SK-N-SH (cell line): ENCODE data around the gene AGAP1. TPM values are rescaled to one million over a fixed set of nuclear protein-coding genes. Genes with fewer than 3 reads are reported as not detected.

Experiments
- CTCF ChIA-PET: fragments of 300-600, 350-600 bp; formaldehyde crosslinking; extraction: SDS; loops from one replicate; lab custom pipeline; 2021; lab: Yijun Ruan, JAX
- POLR2A ChIA-PET: fragments of 350-600 bp; sonication (Branson Sonifier 250); formaldehyde crosslinking; extraction: SDS; loops from one replicate; lab custom pipeline; 2020; ENCODE audit warnings: antibody characterized with exemption, inconsistent platforms; lab: Yijun Ruan, JAX
- DNase-seq: peaks from one replicate; pipeline ENCODE4 v3.0.0; 2012
- H2AFZ ChIP-seq: fragments of 200-600 bp; sonication (generic); 2 replicates; pipeline ENCODE4 v1.8.1; 2016; ENCODE audit warnings: antibody characterized with exemption, mild to moderate bottlenecking, low read depth
- H3F3A ChIP-seq: fragments of 200-600 bp; sonication (generic); replicated peaks from 2 replicates; pipeline ENCODE3; 2016; ENCODE audit warnings: antibody characterized with exemption, mild to moderate bottlenecking; ENCODE audit not compliant: insufficient read depth
- H3K27ac ChIP-seq, 2 experiments: fragments of 200-500 bp in 1 of 2; fragments of 200-600 bp in 1 of 2; sonication (Bioruptor generic) in 1 of 2; sonication (generic), shearing (Covaris generic) in 1 of 2; 2 replicates each; pipeline versions ENCODE4 v1.5.1 to v1.6.1; 2014 to 2016; ENCODE audit warnings: low read depth in 2 of 2, inconsistent platforms in 1 of 2, low read length in 1 of 2, mild to moderate bottlenecking in 1 of 2, mixed read lengths in 1 of 2
- H3K27me3 ChIP-seq: fragments of 200-600 bp; sonication (generic), shearing (Covaris generic); 2 replicates; pipeline ENCODE4 v1.6.1; 2016; ENCODE audit warnings: mixed run types; ENCODE audit not compliant: insufficient read depth
- H3K36me3 ChIP-seq, 2 experiments: fragments of 200-500 bp in 1 of 2; fragments of 200-600 bp in 1 of 2; sonication (Bioruptor generic) in 1 of 2; sonication (generic) in 1 of 2; replicated peaks in 1 of 2; 2 replicates each; pipeline versions ENCODE3 to v1.5.1; 2014 to 2016; ENCODE audit warnings: low read length in 1 of 2, mild to moderate bottlenecking in 1 of 2; ENCODE audit not compliant: insufficient read depth in 2 of 2, control insufficient read depth in 1 of 2
- H3K4me1 ChIP-seq, 2 experiments: fragments of 200-500 bp in 1 of 2; fragments of 200-600 bp in 1 of 2; sonication (Bioruptor generic) in 1 of 2; sonication (generic), shearing (Covaris generic) in 1 of 2; 2 replicates each; pipeline versions ENCODE4 v1.5.1 to v1.6.1; 2014 to 2016; ENCODE audit warnings: low read depth in 1 of 2, low read length in 1 of 2, mixed run types in 1 of 2; ENCODE audit not compliant: insufficient read depth in 2 of 2, control insufficient read depth in 1 of 2
- H3K4me2 ChIP-seq: fragments of 200-600 bp; sonication (generic), shearing (Covaris generic); 2 replicates; pipeline ENCODE4 v1.6.1; 2017; ENCODE audit warnings: mixed run types
- H3K4me3 ChIP-seq, 2 experiments: fragments of 200-500 bp in 1 of 2; fragments of 200-600 bp in 1 of 2; sonication (Bioruptor generic) in 1 of 2; sonication (generic), shearing (Covaris generic) in 1 of 2; 2 replicates each; pipeline versions ENCODE4 v1.5.1 to v1.8.1; 2014 to 2016; ENCODE audit warnings: low read depth in 2 of 2, inconsistent platforms in 1 of 2, low read length in 1 of 2, mild to moderate bottlenecking in 1 of 2, mixed read lengths in 1 of 2, moderate library complexity in 1 of 2
- H3K79me2 ChIP-seq: fragments of 200-600 bp; sonication (generic); 2 replicates; pipeline ENCODE4 v1.8.1; 2017; ENCODE audit warnings: mild to moderate bottlenecking; ENCODE audit not compliant: insufficient read depth
- H3K9ac ChIP-seq: fragments of 200-600 bp; sonication (generic); 2 replicates; pipeline ENCODE4 v1.6.1; 2017; ENCODE audit warnings: mixed run types
- H3K9me2 ChIP-seq: fragments of 200-600 bp; sonication (generic); 2 replicates; pipeline ENCODE4 v1.6.1; 2017; ENCODE audit warnings: mixed run types
- H3K9me3 ChIP-seq: fragments of 200-600 bp; sonication (generic); 2 replicates; pipeline ENCODE4 v1.6.1; 2017; ENCODE audit warnings: mixed run types, mild to moderate bottlenecking, moderate library complexity
- H4K20me1 ChIP-seq: fragments of 200-600 bp; sonication (generic); 2 replicates; pipeline ENCODE4 v1.6.1; 2017; ENCODE audit warnings: mild to moderate bottlenecking, mixed run types; ENCODE audit not compliant: insufficient read depth
- ELF1 ChIP-seq: IDR thresholded peaks from 2 replicates; pipeline ENCODE4 v1.4.0; 2012
- EP300 ChIP-seq, 2 experiments: IDR thresholded peaks; 2 replicates each; pipeline versions ENCODE4 v1.4.0 to v1.6.1; 2012; ENCODE audit warnings: borderline replicate concordance in 1 of 2, low read depth in 1 of 2, low read length in 1 of 2
- EZH2phosphoT487 ChIP-seq: fragments of 200-600 bp; sonication (generic); IDR thresholded peaks from 2 replicates; pipeline ENCODE4 v1.6.1; 2017; ENCODE audit warnings: low read depth, mixed run types, mild to moderate bottlenecking, antibody characterized with exemption, moderate library complexity, borderline replicate concordance
- FOSL2 ChIP-seq: IDR thresholded peaks from 2 replicates; pipeline ENCODE4 v1.4.0; 2012; ENCODE audit warnings: low read depth, mild to moderate bottlenecking, moderate library complexity, borderline replicate concordance
- FOXJ3 ChIP-seq: sonication (generic); formaldehyde crosslinking; IDR thresholded peaks from 2 replicates; pipeline ENCODE4 v1.5.1; 2020; ENCODE audit warnings: mild to moderate bottlenecking, missing genetic modification reagents
- FOXM1 ChIP-seq: IDR thresholded peaks from 2 replicates; pipeline ENCODE4 v1.4.0; 2012; ENCODE audit warnings: low read depth, mild to moderate bottlenecking
- GATA2 ChIP-seq: sonication (generic); formaldehyde crosslinking; IDR thresholded peaks from 2 replicates; pipeline ENCODE4 v1.5.0; 2020; ENCODE audit warnings: mild to moderate bottlenecking, missing genetic modification reagents
- NFIC ChIP-seq: IDR thresholded peaks from 2 replicates; pipeline ENCODE4 v1.4.0; 2012; ENCODE audit warnings: borderline replicate concordance
- POLR2AphosphoS5 ChIP-seq: IDR thresholded peaks from 2 replicates; pipeline ENCODE4 v1.6.1; 2012; ENCODE audit warnings: low read depth, low read length
- RAD21 ChIP-seq: IDR thresholded peaks from 2 replicates; pipeline ENCODE4 v1.6.1; 2012; ENCODE audit warnings: mild to moderate bottlenecking, low read length
- RCOR1 ChIP-seq: fragments of 150-350 bp; IDR thresholded peaks from 2 replicates; pipeline ENCODE4 v1.6.1; 2017; ENCODE audit warnings: antibody characterized with exemption, low read length
- RFX5 ChIP-seq: IDR thresholded peaks from 2 replicates; pipeline ENCODE4 v1.6.1; 2012; ENCODE audit warnings: mild to moderate bottlenecking, improper control_type of control experiment, low read length
- RXRA ChIP-seq: IDR thresholded peaks from 2 replicates; pipeline ENCODE4 v1.4.0; 2012; ENCODE audit warnings: low read depth, mild to moderate bottlenecking, borderline replicate concordance
- TCF12 ChIP-seq: IDR thresholded peaks from 2 replicates; pipeline ENCODE4 v1.4.0; 2012
- TEAD4 ChIP-seq: IDR thresholded peaks from 2 replicates; pipeline ENCODE4 v1.4.0; 2012; ENCODE audit warnings: mild to moderate bottlenecking, borderline replicate concordance; ENCODE audit not compliant: insufficient read depth
- YY1 ChIP-seq: IDR thresholded peaks from 2 replicates; pipeline ENCODE4 v1.4.0; 2012; ENCODE audit warnings: low read depth, mild to moderate bottlenecking
- WGBS: methylation state at CpG from one replicate; pipeline ENCODE4 v1.1.6; 2017; ENCODE audit warnings: low lambda C conversion rate; 5-methylcytosine and 5-hydroxymethylcytosine counted together
- polyA plus RNA-seq, 3 experiments: library from polyadenylated mRNA; depleted of rRNA; stranded (reverse); fragments of >200 nt; gene quantifications; 2 replicates each; pipeline ENCODE4 v1.2.3, GENCODE V29; 2012
- TF ChIP-seq, protein P1 (sequence below): fragments of 150-350 bp; IDR thresholded peaks from 2 replicates; pipeline ENCODE4 v1.6.1; 2016; ENCODE audit warnings: mild to moderate bottlenecking, low read depth, low read length
- TF ChIP-seq, protein P2 (sequence below): IDR thresholded peaks from 2 replicates; pipeline ENCODE4 v1.4.0; 2012; ENCODE audit warnings: low read depth, borderline replicate concordance
- TF ChIP-seq, protein P3 (sequence below): fragments of 150-350 bp; IDR thresholded peaks from 2 replicates; pipeline ENCODE4 v1.6.1; 2017; ENCODE audit warnings: antibody characterized with exemption, low read length, low read depth, borderline replicate concordance

The AGAP1 gene
- polyA plus RNA-seq, 1 of the 3 experiments (the other 2 are of a cell fraction) = 8.8 TPM

DNA sequence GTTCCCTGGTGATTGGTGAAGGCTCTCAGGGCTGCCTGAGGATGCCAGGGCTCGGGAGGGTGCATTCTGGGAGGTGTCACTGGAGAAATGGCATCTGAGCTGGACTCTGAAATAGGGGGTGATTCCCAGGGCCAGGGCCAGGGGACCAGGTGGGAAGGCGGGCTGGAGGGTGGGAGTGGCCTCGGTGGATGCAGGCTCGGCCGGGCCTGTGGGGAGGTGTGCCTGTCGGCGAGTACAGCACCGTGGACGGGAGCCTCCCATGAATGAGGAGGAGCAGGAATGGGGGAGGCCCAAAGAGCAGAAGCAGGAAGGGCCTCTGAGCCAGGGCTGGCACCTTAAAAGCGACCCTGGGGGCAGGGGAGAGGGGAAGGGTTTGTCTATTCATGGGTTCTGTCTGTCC is 557.5 kb downstream of the AGAP1 start:
- H4K20me1 ChIP-seq = no peaks in the 10 kb centered on the region
- no peak overlapping the region for H3K9ac ChIP-seq
- TF ChIP-seq RAD21 (no peak), RFX5 (no peak), FOXJ3 (CRISPR knock-in tag) (no peak), EP300 (IDR thresholded peaks at IDR 0.05; ENCODE audit: borderline replicate concordance in 1 of 2, low read depth in 1 of 2, low read length in 1 of 2) (no peak), RXRA (no peak), FOXM1 (no peak), RCOR1 (no peak), POLR2AphosphoS5 (no peak), EZH2phosphoT487 (no peak), YY1 (no peak), TCF12 (no peak), TEAD4 (no peak), NFIC (no peak), FOSL2 (no peak), ELF1 (no peak), GATA2 (no peak)
- TF ChIP-seq, protein P1, sequence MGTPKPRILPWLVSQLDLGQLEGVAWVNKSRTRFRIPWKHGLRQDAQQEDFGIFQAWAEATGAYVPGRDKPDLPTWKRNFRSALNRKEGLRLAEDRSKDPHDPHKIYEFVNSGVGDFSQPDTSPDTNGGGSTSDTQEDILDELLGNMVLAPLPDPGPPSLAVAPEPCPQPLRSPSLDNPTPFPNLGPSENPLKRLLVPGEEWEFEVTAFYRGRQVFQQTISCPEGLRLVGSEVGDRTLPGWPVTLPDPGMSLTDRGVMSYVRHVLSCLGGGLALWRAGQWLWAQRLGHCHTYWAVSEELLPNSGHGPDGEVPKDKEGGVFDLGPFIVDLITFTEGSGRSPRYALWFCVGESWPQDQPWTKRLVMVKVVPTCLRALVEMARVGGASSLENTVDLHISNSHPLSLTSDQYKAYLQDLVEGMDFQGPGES = no peak
- TF ChIP-seq, protein P2, sequence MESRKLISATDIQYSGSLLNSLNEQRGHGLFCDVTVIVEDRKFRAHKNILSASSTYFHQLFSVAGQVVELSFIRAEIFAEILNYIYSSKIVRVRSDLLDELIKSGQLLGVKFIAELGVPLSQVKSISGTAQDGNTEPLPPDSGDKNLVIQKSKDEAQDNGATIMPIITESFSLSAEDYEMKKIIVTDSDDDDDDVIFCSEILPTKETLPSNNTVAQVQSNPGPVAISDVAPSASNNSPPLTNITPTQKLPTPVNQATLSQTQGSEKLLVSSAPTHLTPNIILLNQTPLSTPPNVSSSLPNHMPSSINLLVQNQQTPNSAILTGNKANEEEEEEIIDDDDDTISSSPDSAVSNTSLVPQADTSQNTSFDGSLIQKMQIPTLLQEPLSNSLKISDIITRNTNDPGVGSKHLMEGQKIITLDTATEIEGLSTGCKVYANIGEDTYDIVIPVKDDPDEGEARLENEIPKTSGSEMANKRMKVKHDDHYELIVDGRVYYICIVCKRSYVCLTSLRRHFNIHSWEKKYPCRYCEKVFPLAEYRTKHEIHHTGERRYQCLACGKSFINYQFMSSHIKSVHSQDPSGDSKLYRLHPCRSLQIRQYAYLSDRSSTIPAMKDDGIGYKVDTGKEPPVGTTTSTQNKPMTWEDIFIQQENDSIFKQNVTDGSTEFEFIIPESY = no peak
- TF ChIP-seq, protein P3, sequence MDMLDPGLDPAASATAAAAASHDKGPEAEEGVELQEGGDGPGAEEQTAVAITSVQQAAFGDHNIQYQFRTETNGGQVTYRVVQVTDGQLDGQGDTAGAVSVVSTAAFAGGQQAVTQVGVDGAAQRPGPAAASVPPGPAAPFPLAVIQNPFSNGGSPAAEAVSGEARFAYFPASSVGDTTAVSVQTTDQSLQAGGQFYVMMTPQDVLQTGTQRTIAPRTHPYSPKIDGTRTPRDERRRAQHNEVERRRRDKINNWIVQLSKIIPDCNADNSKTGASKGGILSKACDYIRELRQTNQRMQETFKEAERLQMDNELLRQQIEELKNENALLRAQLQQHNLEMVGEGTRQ = no peak
- H3F3A ChIP-seq = no peaks in the 10 kb centered on the region
- POLR2A ChIA-PET = no interaction called here
- WGBS = 86% methylated on average over 10 of the region's 10 CpGs
- no peak overlapping the region for H3K4me3 ChIP-seq
- peaks cover 0 to 25% of the 10 kb centered on the region in 2 experiments; a peak in 2 of 4 replicates for H3K4me1 ChIP-seq
- no peaks in the 10 kb centered on the region for H3K79me2 ChIP-seq
- CTCF ChIA-PET = interaction anchor here (1.3 kb wide), 1 partner anchor 74 kb away, joined by 3 read pairs; no protein-coding TSS in a partner anchor
- H3K4me2 ChIP-seq = no peak overlapping the region
- H3K27me3 ChIP-seq = no peaks in the 10 kb centered on the region
- no peaks in the 10 kb centered on the region for H3K9me3 ChIP-seq
- no peak overlapping the region for H3K27ac ChIP-seq
- H2AFZ ChIP-seq = no peak overlapping the region
- H3K36me3 ChIP-seq = peaks cover 0 to 9% of the 10 kb centered on the region in 2 experiments
- no peaks in the 10 kb centered on the region for H3K9me2 ChIP-seq
- DNase-seq = no peak
